ENCODE measurements around the gene BACH2.
"Not testable (repeated sequence)": the region's sequence is repeated elsewhere in the genome, so short reads cannot be mapped to it uniquely, and the experiment has no call there.

Gene BACH2

DNA sequence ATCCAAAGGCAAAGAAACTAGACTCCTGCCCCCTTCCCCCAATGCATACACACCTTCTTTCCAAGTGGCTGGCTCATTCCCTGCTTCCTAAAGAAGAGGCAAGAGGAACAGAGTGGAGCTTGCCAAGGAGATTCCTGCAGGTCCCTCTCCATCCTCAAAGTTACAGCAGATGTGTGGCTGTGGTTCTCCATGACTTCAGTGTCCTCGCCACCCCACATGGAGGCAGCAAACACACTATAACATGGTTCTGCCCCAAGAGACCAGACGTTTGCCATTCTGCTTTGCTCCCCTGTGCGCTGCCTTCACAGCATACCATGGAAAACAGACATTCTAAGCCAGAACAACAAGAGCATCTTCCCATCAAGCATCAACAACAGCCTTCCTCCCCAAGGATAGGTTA is 84.4 kb downstream of the BACH2 start:
- no peak for DNase-seq (ENCODE audit: low read depth)

DNA sequence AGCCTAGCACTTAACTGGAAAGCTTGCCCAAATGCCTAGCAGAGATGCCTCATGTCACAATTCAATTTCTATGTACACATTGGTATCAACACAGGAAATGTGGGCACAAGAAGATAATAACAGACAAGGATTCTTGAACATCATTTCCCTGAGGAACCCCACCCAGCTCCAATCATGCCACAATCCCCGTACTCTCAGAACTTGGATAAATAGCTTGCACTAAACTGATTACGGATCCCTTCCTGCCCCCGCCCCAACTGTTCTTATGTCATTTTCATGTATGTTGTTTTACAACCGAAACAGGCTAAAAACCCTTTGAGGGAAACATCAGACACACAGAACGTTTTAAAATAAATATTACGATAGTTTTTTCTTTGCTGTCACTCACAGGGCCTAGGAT is 87.1 kb downstream of the BACH2 start:
- no peak for DNase-seq (ENCODE audit: low read depth)

DNA sequence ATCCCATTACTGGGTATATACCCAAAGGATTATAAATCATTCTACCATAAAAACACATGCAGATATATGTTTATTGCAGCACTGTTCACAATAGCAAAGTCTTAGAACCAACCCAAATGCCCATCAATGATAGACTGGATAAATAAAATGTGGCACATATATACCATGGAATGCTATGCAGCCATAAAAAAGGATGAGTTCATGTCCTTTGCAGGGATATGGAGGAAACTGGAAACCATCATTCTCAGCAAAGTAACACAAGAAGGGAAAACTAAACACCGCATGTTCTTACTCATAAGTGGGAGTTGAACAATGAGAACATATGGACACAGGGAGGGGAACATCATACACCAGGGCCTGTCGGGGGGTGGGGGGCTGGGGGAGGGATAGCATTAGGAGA is 88.0 kb downstream of the BACH2 start:
- not testable (repeated sequence) for DNase-seq (ENCODE audit: low read depth)

DNA sequence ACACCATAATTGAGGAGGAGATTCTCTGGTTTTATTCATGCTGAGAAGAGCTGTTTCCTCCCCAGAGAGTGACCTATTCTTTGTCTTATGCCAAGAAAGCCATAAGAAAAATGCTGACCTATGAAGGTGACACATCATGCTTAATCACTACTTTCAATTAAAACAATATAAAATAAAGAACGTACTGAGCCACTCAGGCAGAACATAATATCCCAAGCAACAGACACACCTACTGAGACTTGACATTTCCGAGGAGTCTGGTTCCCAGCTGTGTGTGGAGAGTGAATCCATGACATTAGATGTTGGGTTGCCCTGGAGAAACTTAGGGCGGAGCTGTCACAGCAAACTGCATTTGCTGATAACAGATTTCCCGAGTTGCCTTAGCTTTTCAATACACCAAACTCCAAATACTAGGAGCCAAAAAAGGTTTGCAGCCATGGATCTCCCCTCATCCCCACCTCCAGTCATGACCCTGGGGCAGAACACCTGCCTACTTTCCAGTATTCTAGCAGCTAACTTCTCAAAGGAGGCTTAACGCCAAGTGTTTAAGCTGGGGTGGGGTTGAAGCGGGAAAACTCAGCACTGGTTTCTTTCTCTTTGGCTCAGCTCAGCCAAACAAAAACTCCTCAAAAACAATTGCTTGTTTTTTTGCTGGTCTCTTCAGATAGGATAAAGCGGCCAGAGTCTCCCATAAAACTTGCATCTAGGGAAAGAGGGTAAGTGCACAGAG is 92.2 kb downstream of the BACH2 start:
- DNase-seq (ENCODE audit: low read depth), result no peak

DNA sequence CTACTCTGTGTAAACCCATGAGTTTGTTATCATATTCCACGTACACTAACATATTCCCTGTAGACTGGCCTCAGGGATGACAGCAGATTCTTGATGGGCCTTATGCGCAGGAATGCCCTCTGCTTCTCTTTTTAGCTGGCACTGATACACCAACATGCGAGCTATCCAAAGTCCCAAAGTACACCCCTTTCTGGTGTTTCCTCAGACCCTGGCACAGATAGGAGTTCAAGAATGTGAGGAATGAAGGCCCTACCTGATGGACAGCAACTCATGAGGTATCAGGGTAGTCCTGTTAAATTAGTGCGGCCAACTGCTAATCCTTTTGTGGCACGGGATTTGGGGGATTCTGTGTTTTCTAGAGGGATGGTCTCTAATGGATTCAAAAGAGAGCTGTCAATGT is 93.0 kb downstream of the BACH2 start:
- DNase-seq (ENCODE audit: low read depth), result no peak

DNA sequence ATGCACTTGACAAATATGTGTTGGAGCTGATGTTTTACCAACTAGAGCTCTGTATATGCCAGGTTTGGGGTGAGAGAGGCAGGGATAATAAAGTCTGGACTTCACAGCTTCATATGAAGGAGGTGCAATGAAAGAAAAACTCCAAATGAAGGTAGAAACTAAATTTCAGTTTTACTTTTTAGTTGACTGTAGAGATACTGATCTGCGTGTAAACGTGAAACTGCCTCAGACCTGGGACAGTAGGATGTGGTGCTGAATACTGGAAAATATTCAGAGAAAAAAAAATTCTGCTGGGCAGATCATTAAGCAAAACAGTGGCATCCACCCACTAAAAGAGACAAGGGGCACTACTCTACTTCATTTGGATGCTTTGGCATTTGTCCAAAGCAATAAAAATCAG is 94.5 kb downstream of the BACH2 start:
- DNase-seq (ENCODE audit: low read depth), result no peak

DNA sequence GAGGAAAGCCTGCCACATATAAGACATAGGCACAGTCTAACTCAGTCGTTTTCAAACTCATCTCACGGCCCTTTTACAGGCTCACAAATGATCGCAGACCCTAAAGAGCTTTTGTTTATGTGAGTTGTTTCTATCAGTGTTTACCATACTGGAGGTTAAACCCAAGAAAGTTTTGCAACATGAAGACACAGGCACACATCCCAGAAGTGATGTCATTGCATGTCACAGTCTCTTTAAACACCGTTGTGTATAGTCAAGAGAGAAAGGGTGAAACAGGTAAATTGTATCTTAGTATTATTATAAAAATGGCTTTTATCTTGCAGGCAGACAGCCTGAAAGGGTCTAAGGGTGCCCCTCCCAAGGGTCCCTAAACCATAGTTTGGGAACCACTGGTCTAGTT is 96.7 kb downstream of the BACH2 start:
- DNase-seq (ENCODE audit: low read depth), result no peak

DNA sequence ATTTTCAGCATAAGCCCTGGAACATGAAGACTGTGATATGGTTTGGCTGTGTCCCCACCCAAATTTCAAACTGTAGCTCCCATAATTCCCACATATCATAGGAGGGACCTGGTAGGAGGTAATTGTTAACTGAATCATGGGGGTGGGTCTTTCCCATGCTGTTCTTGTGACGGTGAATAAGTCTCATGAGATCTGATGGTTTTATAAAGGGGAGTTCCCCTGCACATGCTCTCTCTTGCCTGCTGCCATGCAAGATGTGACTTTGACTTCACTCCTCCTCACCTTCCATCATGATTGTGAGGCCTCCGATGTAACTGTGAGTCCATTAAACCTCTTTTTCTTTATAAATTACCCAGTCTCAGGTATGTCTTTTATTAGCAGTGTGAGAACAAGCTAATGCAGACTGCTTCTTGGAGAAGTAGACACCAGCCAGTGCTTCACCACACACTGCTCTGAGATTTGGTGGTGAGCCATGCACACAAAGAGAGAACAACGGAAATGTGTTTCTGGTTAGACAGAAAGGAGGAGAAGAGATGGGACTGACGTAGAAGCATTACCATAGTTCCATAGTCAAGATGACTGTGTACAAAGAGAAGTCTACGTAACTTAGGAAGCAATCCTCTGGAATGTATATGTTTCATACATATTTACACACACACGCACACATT is 97.8 kb downstream of the BACH2 start:
- DNase-seq (ENCODE audit: low read depth), result no peak

DNA sequence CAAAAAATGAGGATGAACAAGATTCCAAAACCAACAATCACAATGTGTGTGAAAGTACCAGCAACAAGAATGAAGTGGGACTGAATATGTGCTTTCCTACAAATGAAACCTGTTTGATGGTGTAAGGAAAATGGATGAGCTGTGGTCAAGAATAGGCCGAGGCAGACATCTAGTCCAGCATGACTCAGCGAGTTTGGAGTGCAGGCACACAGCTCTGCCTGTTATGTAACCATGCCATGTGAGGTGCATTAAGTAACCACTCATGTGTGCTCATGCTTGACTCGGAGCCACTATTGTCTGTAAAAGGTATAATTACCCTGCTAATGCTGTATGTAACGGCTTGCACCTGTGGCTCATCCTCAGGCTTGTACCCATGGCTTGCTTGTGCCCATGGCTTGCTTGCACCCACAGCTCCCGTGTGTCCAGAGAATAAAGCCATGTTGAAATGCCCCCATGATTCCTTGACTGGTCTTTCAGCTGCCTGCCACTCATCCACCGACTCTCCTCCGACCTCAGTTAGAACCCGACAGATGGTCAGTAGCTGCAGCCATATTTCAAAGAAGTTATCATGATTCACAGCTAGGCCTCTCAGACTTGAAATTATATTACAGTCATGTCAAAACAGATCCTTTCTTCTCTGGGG is 98.7 kb downstream of the BACH2 start:
- DNase-seq (ENCODE audit: low read depth), result no peak

DNA sequence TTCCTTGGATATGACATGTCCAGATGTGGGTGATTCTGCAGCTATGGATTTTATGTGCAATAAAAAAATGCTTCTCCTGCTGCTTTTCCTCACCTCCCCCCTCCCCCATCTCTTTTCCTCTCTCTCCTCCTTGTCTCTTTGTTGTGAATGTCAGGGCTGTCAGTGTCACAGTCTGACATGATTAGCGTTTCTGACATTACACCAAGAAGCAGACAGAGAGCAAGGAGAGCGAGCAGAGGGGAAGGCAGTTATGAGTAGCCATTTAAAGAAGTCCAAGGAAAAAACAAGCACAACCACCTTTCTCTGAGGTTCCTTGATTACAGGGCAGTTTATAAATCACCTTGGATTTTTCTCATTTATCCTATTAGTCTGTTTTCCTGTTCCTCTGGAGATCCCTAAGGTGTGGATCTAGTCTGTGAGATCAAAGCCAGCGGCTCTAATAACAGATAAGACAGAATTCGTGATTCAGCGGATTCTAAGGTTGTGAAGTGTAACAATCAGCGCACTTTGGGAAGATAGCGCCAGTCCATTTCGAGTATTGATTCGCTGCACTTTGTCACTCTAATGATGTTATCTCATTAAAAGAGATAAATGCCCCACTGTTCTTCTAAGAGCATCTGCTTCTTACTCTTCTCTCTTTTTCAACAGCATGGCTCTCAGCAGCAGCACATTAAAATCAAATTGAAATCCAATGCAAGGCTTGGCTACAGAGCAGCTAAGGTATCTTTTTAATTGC is 101.4 kb downstream of the BACH2 start:
- DNase-seq (ENCODE audit: low read depth), result no peak

DNA sequence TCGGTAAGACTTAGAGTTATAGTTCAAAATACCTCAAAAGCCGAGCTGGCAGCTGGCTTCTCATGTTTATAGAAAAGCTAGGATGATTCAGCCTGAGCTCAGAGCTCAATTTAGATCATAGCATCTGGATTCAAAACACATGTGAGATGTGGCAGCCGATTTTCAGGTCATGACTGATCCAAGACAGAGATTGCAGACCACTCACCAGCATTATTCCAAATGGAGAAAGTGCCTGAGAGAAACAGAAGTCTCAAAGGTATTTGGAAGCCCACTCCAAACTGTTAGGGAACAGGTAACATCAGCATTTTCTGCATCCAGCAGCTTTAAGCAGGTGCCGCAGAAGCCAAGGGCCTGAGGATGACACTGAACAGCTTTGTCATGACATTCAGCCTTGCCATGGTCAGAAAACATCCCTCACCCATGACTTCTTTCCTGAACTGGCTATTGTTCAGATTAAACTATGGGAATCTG is 102.2 kb downstream of the BACH2 start:
- no peak for DNase-seq (ENCODE audit: low read depth)

DNA sequence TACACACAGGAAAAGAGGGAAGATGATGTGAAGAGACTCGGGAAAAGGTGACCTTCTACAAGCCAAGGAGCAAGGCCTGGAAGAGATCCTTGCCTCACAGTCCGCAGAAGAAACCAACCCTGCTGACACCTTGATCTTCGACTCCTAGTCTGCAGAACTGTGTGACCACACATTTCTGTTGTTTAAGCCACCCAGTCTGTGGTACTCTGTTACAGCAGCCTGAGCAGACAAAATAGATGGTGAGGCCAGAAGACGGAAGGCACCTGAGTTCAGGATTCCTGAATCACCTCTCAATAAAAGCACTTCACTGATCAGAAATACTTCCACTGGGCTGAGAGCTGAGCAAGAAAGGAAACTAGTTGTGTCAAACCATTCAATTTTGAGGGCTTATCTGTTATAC is 103.3 kb downstream of the BACH2 start:
- no peak for DNase-seq (ENCODE audit: low read depth)

DNA sequence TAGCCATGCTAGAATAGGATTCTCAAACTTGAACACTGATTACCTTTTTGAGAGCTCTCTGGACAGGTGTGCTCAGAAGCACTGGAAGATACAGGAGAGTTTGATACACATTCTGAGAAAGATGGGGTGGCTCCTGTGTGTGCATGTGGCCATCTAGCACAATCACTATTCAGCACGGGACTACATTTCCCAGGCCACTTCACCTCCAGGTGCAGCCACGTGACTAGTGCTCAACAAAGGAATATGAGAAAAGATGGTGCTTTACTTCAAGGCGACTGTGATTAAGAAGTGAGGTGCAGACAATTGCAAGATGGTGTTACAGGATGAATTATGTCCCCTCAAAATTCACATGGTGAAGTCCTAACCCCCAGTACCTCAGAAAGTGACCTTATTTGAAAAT is 103.8 kb downstream of the BACH2 start:
- no peak for DNase-seq (ENCODE audit: low read depth)

DNA sequence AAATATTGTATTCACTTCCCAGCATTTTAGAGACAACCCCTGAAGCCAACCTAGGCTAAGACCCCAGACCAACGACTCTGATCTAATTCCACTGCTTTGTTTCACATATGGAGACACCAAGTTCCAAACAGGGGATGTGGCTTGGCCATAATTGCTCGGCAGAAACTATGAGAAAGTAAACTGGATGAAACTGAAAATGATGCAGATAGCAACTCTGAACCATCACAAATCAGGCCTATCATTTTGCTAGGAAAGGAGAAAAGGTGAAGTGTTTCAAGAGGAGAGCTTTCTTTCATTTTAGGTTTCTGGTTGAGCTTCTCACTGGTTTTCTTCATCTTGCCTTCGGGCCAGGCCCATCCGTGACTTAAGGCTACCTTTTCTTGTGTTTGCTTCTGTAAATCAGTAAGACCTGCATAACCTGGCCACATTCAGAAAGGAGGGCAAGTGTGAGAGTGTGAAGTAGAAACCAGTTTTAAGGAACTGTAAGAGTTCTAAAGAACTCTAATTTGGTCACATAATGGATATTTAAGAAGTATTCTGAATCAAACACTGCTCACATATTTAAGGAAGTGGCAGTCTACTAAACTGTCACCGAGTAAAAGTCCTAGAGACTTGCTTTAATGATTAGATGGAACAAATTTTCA is 105.8 kb downstream of the BACH2 start:
- no peak for DNase-seq (ENCODE audit: low read depth)

DNA sequence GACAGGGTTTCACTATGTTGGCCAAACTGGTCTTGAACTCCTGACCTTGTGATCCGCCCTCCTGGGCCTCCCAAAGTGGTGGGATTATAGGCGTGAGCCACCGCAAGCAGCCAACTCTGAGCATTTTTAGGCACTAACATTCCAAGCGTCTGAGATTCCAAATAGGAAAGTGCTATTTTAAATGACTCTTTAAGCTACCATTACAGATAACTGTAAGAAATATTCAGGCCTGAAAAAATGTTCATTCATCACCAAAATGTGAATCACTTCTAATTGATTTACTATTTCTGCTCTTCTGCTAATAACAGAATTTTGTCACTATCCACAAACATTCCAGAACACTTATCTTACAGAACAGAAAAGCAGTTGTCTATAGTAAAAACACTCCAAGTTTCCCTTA is 106.5 kb downstream of the BACH2 start:
- DNase-seq (ENCODE audit: low read depth), result no peak

DNA sequence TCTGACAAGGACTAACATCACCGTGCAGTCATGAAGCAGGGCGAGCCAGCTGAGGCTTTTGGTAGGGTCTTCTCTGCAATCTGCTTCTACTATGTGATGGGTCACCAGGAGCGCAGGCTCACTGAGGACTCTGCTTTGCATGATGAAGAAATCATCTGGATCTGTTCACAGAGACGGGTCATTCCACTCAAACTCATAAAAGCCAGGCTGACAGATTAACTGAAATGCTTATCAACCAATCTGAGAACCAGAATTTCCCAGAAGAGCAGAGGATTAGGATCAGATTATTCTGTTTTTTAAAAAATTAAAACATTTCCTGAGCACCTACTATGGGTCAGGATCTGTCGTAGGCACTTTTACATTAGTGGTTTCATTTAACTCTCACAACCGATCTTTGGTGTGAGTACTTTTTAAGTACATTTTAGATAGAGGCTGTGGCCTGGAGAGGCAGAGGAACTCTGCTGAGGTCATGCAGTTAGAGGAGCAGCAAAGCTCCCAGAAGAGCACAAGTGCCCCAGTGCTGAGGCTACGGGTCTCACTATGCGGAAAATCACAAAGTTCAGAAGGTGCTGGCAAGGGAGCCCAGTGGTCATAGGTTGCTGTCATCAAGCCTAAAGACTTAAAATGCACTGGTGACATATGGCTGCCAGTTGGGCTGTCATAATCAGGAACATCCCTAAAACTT is 109.1 kb downstream of the BACH2 start:
- DNase-seq (ENCODE audit: low read depth), result no peak

DNA sequence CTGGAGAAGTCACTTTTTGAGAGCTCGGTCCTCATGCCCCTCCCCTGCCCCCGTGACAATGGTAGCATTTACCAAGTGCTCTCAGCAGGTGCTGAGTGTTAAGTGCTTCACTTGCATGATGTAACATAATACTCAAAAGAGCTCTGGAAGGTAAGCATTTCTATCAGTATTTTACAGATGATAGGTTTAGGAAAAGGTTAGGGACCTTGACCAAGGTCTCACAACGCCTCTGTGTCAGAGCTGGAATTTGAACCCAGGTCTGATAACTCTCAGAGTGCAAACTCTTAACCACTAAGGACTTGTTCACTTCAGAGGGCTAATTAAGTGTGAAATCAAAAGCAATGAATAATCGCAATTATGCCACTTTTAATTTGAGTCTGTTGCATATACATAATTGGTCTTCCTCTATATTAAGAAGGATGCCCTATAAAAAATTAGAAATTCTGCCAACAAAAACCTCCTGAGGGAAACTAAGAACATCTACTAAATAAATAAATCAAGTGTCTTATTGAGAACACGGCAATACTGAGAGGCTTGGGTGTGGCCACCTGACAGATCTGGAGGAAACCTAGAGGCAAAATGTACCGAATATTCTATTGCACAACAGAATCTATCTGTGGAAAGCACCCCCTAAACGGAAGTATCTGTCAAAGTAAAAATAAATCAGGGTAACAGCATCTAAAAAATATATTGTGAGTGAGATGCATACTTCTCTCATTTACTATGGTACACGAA is 109.8 kb downstream of the BACH2 start:
- DNase-seq (ENCODE audit: low read depth), result no peak

DNA sequence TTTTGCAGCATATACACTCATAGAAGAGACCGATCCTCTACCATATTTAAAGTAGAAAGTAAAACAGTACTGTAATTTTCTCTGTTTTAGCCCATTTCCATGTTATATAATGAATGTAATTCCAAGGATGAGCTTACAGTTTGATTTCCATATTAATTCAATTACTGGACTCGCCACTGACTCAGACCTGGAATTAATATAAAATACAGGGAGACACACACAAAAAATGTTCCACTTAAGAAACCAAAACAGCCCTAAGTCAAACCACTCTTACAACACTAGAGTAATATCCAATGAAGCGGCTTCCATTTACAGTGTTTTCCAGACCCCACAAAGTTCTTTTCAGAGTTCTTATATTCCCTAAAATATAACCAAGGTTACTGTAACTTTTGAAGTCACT is 110.6 kb downstream of the BACH2 start:
- no peak for DNase-seq (ENCODE audit: low read depth)

DNA sequence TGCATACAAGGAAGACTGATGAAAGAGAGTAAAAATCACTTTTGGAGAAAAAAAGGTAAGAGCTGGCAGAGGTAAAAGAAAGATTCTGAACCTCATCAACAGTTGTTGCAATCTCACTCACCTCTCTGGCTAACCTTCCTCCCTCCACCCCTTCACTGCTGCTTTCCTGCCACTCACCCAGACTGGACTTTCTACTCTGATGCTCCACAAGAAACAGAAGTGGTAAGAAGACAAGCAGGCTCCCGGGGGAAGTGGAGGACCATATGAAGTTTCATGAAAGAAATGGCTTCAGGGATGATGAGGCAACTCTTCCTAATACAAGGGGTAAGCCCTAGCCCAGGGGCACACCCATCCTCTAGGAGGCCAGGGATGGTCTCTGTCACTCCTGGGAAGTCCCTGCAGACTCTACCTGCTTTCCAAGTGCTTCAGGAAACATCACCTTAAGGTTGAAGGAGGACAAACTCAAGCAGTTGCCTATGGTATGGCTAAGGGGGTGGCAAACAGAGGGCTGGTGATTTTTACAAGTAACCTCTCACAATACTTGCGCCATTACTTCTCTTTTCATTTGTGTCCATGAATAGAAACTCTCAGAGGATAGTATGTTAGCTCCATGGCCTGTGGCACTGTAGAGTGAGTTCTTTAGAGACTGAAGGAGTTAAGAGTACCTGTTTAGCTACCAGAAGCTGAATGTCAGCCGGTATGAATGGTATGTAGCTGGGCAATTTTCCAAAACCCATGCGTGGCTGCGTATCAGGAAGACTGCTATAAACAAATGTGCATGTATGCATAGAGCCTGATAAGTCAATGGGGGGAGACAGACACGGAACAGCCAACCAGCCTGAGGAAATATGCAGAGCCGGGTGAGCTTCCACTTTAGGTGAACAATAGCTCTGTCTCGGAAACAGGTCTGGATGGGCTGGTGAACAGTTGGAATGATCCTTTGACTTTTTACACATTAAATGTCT is 112.0 kb downstream of the BACH2 start:
- DNase-seq (ENCODE audit: low read depth), result no peak

Measured in stimulated activated CD4-positive, alpha-beta T cell treated with anti-CD3 and anti-CD28 coated beads, Interleukin-2, amount 100 ng/mL, for 4 hours (primary cell).